Heart left ventricle (tissue), 16 donors: ENCODE data around the gene CNTLN. TPM values are rescaled to one million over a fixed set of nuclear protein-coding genes. Genes with fewer than 3 reads are reported as not detected.

Source experiments
- ATAC-seq, 4 donors: fragments of 200-7000 bp; cut with Tn5 transposase; one replicate each; pipeline ENCODE4 v1.9.1; 2020 to 2022; ENCODE audit warnings: moderate library complexity in 4 of 4, mild to moderate bottlenecking in 3 of 4, moderate number of reproducible peaks in 1 of 4
- DNase-seq, 5 donors: peaks; one replicate each; pipeline ENCODE4 v3.0.0-alpha.2; 2020
- H3K27ac ChIP-seq, 12 donors: fragments of 200-600 bp; sonication (generic) in 4 of 12; one replicate each; pipeline versions ENCODE4 v1.5.0 to v1.8.0; 2016 to 2022; ENCODE audit warnings: mild to moderate bottlenecking in 2 of 12
- H3K27me3 ChIP-seq, 9 donors: fragments of 200-600 bp; sonication (generic) in 2 of 9; one replicate each; pipeline versions ENCODE4 v1.5.1 to v1.8.0; 2016 to 2022; ENCODE audit warnings: mild to moderate bottlenecking in 3 of 9
- H3K36me3 ChIP-seq, 9 donors: fragments of 200-600 bp; sonication (generic) in 2 of 9; one replicate each; pipeline versions ENCODE4 v1.5.0 to v1.8.0; 2018 to 2022; ENCODE audit warnings: mild to moderate bottlenecking in 2 of 9
- H3K4me1 ChIP-seq, 12 donors: fragments of 200-600 bp; sonication (generic) in 4 of 12; one replicate each; pipeline versions ENCODE4 v1.5.0 to v1.8.0; 2016 to 2022; ENCODE audit warnings: mild to moderate bottlenecking in 3 of 12
- H3K4me3 ChIP-seq, 12 donors: fragments of 200-600 bp; sonication (generic) in 4 of 12; one replicate each; pipeline versions ENCODE4 v1.5.0 to v1.8.0; 2017 to 2022; ENCODE audit warnings: mild to moderate bottlenecking in 9 of 12, moderate library complexity in 4 of 12
- H3K9me3 ChIP-seq, 12 donors: fragments of 200-600 bp; sonication (generic) in 4 of 12; one replicate each; pipeline versions ENCODE4 v1.5.0 to v1.8.0; 2016 to 2022; ENCODE audit warnings: mild to moderate bottlenecking in 1 of 12
- POLR2A ChIP-seq, 2 donors: fragments of 450-650 bp; IDR thresholded peaks; one replicate each; pipeline ENCODE4 v1.6.1; 2017; ENCODE audit warnings: antibody characterized with exemption in 2 of 2, mild to moderate bottlenecking in 2 of 2, moderate library complexity in 2 of 2
- WGBS, 4 donors: extraction: QIAGEN DNeasy Blood & Tissue Kit in 2 of 4; methylation state at CpG; one replicate each; pipeline versions ENCODE4 v1.1.5 to v1.1.7; 2013 to 2018; 5-methylcytosine and 5-hydroxymethylcytosine counted together
- intact Hi-C, 10 donors: fragments of 100-400 bp; cut with DNase I; formaldehyde crosslinking; loops; one replicate each; pipeline versions ENCODE4 v1.11.1 to v1.14.2; 2022
- long read RNA-seq, 3 donors: library from polyadenylated mRNA; unstranded; transcript quantifications; one replicate each; pipeline ENCODE4 v2.0.0, GENCODE V29; 2020 to 2021
- polyA plus RNA-seq, 2 donors: library from polyadenylated mRNA; stranded (reverse); fragments of 200-250 nt; gene quantifications; one replicate each; pipeline ENCODE4 v1.2.3, GENCODE V29; 2013
- total RNA-seq, 9 donors: library from RNA; depleted of rRNA in 2 of 9; stranded (reverse); fragments of >200 nt in 2 of 9; fragmentation: NEBNext Ultra II Directional in 3 of 9; extraction: Animal tissue kit (Norgen Biotek cat#: 25700) in 3 of 9; gene quantifications; one replicate each; pipeline versions ENCODE4 v1.1.0 to v1.2.4, GENCODE V29; 2016 to 2023
- TF ChIP-seq, protein P1 (sequence below), 12 donors: fragments of 200-600 bp; sonication (generic) in 4 of 12; IDR thresholded peaks; one replicate each; pipeline versions ENCODE4 v1.5.0 to v1.8.0; 2018 to 2022; ENCODE audit warnings: antibody characterized with exemption in 12 of 12, mild to moderate bottlenecking in 5 of 12
- donor health status: ischemic (EF 13 %, LVEDD 7.1; RV severe dilation, severe dysfunction).
- donor health status: healthy with polysubstance abuse.
- donor health status: DM: no; HTN: yes; CAD: no.
- donor health status: DM: no; HTN: no; CAD: no.
- donor health status: ischemic (EF 25% LVEDD 6.9; RV normal size, moderate dysfunction).
- donor health status: ischemic (EF 25% LVEDD 5.7; RV mildly dilated, moderate dysfunction).
- donor health status: healthy.
- donor health status: DM: yes; HTN: yes; CAD: no.
- donor health status: ischemic (EF 35%, LVEDD 5.7; RV mildly dilated, moderate dysfunction).
- donor health status: nonischemic (EF 11% LVEDD 7.7; RV severe dilation, severe dysfunction).
- donor health status: DM: yes; HTN: yes; CAD: no.
- donor health status: PGD.
- donor health status: ischemic (EF 29% LVEDD 5.4; RV normal size, mild dysfunction).
- donor health status: nonischemic (EF 23%, LVEDD 6.1; RV moderate dilation, normal function).

The CNTLN gene, protein sequence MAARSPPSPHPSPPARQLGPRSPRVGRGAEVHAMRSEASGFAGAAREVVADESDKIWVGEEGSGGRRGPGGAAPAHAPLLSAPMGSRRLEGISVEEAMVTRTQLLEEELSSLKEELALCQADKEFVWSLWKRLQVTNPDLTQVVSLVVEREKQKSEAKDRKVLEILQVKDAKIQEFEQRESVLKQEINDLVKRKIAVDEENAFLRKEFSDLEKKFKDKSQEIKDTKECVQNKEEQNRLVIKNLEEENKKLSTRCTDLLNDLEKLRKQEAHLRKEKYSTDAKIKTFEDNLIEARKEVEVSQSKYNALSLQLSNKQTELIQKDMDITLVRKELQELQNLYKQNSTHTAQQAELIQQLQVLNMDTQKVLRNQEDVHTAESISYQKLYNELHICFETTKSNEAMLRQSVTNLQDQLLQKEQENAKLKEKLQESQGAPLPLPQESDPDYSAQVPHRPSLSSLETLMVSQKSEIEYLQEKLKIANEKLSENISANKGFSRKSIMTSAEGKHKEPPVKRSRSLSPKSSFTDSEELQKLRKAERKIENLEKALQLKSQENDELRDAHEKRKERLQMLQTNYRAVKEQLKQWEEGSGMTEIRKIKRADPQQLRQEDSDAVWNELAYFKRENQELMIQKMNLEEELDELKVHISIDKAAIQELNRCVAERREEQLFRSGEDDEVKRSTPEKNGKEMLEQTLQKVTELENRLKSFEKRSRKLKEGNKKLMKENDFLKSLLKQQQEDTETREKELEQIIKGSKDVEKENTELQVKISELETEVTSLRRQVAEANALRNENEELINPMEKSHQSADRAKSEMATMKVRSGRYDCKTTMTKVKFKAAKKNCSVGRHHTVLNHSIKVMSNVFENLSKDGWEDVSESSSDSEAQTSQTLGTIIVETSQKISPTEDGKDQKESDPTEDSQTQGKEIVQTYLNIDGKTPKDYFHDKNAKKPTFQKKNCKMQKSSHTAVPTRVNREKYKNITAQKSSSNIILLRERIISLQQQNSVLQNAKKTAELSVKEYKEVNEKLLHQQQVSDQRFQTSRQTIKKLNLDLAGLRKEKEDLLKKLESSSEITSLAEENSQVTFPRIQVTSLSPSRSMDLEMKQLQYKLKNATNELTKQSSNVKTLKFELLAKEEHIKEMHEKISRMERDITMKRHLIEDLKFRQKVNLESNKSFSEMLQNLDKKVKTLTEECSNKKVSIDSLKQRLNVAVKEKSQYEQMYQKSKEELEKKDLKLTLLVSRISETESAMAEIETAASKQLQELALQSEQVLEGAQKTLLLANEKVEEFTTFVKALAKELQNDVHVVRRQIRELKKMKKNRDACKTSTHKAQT (N-terminal part only)
- total RNA-seq = 1 to 10 TPM; 1.9 to 6.1 (median 2.7) TPM
- 1 to 10 TPM; 1.3 to 2.7 TPM for polyA plus RNA-seq
- long read RNA-seq, donor 1, full-length matches to known transcripts = 1 of 4 reads
- long read RNA-seq, donor 1, partial matches to known transcripts = 2 of 4 reads
- long read RNA-seq, donor 1, other reads (novel, unspliced or antisense) = 1 of 4 reads
- long read RNA-seq, donor 2, partial matches to known transcripts = 1 of 1 reads
- long read RNA-seq, donor 2, other reads (novel, unspliced or antisense) = 0 of 1 reads
- long read RNA-seq, donor 3, full-length matches to known transcripts = 1 of 3 reads
- long read RNA-seq, donor 3, partial matches to known transcripts = 2 of 3 reads
- long read RNA-seq, donor 3, other reads (novel, unspliced or antisense) = 0 of 3 reads

DNA sequence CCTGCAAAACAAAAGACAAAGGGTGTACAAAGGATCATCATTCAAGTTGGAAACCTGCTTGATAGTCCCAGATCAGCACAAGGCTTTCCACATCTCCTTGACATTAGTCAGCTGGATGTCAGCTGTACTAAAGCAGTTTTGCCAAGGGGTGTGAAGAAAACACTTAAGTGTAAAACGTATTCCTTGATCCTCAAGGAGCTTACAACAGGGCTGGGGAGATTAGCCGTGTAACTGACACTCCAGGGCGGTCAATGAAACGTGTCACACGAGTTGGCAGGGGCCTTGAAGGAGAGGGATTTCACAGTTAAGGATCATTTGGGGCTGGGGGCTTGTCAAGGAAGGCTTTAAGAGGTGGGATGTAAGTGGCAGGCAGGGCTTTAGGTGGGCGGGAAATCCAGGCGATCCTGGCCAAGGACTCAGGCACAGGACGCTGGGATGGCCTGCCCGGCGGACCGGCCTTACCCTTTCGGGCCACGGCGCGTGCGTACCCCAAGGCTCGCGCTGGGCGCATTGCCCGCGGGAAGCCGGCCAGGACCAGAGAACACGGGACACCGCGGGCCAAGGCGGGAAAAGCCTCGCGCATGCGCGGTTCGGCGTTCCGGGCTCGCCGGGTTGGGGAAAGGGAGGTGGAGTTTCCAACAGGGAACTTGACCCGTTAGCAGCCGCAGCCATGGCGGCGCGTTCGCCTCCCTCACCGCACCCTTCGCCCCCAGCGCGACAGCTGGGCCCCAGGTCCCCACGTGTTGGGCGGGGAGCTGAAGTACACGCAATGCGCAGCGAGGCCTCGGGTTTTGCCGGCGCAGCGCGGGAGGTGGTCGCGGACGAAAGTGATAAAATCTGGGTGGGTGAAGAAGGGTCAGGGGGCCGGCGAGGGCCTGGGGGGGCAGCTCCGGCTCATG is at the start of gene CNTLN:
Gene CNTLN (plus strand): TSS at position 645 of the 899 bp plus-strand sequence. CDS start 26 bp downstream, at position 671.
- H3K36me3 ChIP-seq = no peaks in the 10 kb centered on the region
- 1 to 10% (median 1%) methylated on average over 30 to 61 of the region's 61 CpGs for WGBS, 4 donors
- DNase-seq (peak; percentile 95 to 99 (median 97)), ATAC-seq (peak; percentile 94 to 98 (median 97))
- H3K4me3 ChIP-seq = peak within 1 kb of the TSS; percentile 65 to 97 (median 88)
- TF ChIP-seq POLR2A (IDR thresholded peaks at IDR 0.05) = peak in 1 of 2 donors; percentile 81
- TF ChIP-seq, protein P1, sequence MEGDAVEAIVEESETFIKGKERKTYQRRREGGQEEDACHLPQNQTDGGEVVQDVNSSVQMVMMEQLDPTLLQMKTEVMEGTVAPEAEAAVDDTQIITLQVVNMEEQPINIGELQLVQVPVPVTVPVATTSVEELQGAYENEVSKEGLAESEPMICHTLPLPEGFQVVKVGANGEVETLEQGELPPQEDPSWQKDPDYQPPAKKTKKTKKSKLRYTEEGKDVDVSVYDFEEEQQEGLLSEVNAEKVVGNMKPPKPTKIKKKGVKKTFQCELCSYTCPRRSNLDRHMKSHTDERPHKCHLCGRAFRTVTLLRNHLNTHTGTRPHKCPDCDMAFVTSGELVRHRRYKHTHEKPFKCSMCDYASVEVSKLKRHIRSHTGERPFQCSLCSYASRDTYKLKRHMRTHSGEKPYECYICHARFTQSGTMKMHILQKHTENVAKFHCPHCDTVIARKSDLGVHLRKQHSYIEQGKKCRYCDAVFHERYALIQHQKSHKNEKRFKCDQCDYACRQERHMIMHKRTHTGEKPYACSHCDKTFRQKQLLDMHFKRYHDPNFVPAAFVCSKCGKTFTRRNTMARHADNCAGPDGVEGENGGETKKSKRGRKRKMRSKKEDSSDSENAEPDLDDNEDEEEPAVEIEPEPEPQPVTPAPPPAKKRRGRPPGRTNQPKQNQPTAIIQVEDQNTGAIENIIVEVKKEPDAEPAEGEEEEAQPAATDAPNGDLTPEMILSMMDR (IDR thresholded peaks at IDR 0.05) = no peak
- peaks cover 0 to 21% (median 3%) of the 10 kb centered on the region in 12 donors for H3K4me1 ChIP-seq
- no peaks in the 10 kb centered on the region for H3K9me3 ChIP-seq
- no peaks in the 10 kb centered on the region for H3K27me3 ChIP-seq
- intact Hi-C loops = no loop called here
- H3K27ac ChIP-seq = peak within 1 kb of the TSS; percentile 75 to 94 (median 83)

DNA sequence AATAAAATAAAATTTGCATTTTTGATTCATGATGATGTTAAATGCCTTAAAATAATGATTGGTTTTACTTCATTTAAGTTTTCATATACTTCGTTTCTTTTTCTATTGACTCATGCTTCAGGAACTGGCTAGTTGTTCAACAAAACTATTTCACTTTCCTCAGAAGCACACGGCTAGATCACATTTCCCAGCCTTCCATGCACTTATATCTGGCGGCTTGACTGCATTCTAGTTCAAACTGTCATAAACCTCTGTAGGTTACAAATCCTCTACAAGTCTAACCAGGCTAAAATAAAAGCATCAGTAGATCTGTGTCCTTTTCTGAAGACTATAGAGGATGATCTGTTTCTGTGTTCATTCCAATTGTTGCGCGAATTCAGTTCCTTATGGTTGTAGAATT is 46.3 kb upstream of the CNTLN start:
- no peak for ATAC-seq
- Histone ChIP-seq H3K27ac (no peak overlapping the region), H3K9me3 (no peaks in the 10 kb centered on the region), H3K4me3 (no peak overlapping the region), H3K4me1 (no peaks in the 10 kb centered on the region), H3K36me3 (no peaks in the 10 kb centered on the region), H3K27me3 (no peaks in the 10 kb centered on the region)
- TF ChIP-seq, protein P1 (IDR thresholded peaks at IDR 0.05) = no peak
- no peak for TF ChIP-seq POLR2A (IDR thresholded peaks at IDR 0.05)
- intact Hi-C loops = no loop called here
- no peak for DNase-seq
- WGBS, 4 donors = 89 to 93% (median 89%) methylated on average over 5 of the region's 5 CpGs

DNA sequence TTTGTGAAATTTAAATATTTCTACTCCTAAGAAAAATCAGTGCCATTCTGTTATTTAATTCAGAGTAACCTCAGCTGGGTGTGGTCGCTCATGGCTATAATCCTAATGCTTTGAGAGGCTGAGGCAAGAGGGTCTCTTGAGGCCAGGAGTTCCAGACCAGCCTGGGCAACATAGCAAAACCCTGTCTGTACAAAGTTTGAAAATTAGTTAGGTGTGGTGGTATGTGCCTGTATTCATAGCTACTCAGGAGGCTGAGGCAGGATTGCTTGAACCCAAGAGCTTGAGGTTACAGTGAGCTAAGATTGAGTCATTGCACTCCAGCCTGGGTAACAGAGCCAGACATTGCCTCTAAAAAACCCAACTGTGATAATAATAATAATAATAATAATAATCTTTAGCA is 44.8 kb upstream of the CNTLN start:
- Histone ChIP-seq H3K27me3 (no peaks in the 10 kb centered on the region), H3K4me1 (no peaks in the 10 kb centered on the region), H3K36me3 (no peaks in the 10 kb centered on the region), H3K9me3 (no peaks in the 10 kb centered on the region), H3K4me3 (no peak overlapping the region), H3K27ac (no peak overlapping the region)
- intact Hi-C loops = no loop called here
- TF ChIP-seq POLR2A (IDR thresholded peaks at IDR 0.05) = no peak
- TF ChIP-seq, protein P1 (IDR thresholded peaks at IDR 0.05) = no peak
- ATAC-seq (no peak), DNase-seq (no peak)
- WGBS, 4 donors = 83 to 92% (median 90%) methylated on average over 1 of the region's 1 CpG
